Panc1 (cell line): ENCODE measurements around the gene TSSC4. TPM values are rescaled to one million over a fixed set of nuclear protein-coding genes. Genes with fewer than 3 reads are reported as not detected.

Experiments
- ATAC-seq: fragments of 200-7000 bp; cut with Tn5 transposase; 2 replicates; pipeline ENCODE4 v1.9.1; 2020; ENCODE audit warnings: mild to moderate bottlenecking, moderate library complexity
- BruUV-seq: library from RNA; stranded (reverse); fragments of 400-500 nt; replicated peaks from 2 replicates; lab custom pipeline; 2021; lab: Mats Ljungman, UMichigan
- CTCF ChIA-PET: fragments of 300-600 bp; sonication (Branson Sonifier 250); formaldehyde crosslinking; loops from one replicate; lab custom pipeline; 2022; ENCODE audit warnings: antibody characterized with exemption; lab: Charles Lee
- POLR2A ChIA-PET: fragments of 300-600 bp; sonication (Branson Sonifier 250); formaldehyde crosslinking; loops from one replicate; lab custom pipeline; 2022; ENCODE audit warnings: antibody characterized with exemption; lab: Charles Lee
- DNase-seq: peaks from one replicate; pipeline ENCODE4 v3.0.0-alpha.2; 2010; ENCODE audit warnings: low read depth, low spot score
- H3K27ac ChIP-seq: 2 replicates; pipeline ENCODE4 v1.5.1; 2011; ENCODE audit warnings: mild to moderate bottlenecking, low read length, inconsistent platforms
- H3K27me3 ChIP-seq: fragments of 200-500 bp; sonication (Bioruptor generic); 2 replicates; pipeline ENCODE4 v1.6.0; 2014; ENCODE audit warnings: low read length, inconsistent platforms; ENCODE audit not compliant: control insufficient read depth, insufficient read depth
- H3K36me3 ChIP-seq: fragments of 200-500 bp; sonication (Bioruptor generic); 2 replicates; pipeline ENCODE4 v1.5.1; 2014; ENCODE audit warnings: inconsistent platforms, mild to moderate bottlenecking, low read length, moderate library complexity; ENCODE audit not compliant: control insufficient read depth, insufficient read depth
- H3K4me1 ChIP-seq: 2 replicates; pipeline ENCODE4 v1.5.1; 2011; ENCODE audit warnings: inconsistent platforms, mild to moderate bottlenecking, low read length, moderate library complexity; ENCODE audit not compliant: control insufficient read depth, insufficient read depth
- H3K4me3 ChIP-seq, 2 experiments: 2 replicates each; pipeline ENCODE4 v1.5.1; 2011 to 2012; ENCODE audit warnings: low read depth in 2 of 2, low read length in 2 of 2, mild to moderate bottlenecking in 2 of 2, inconsistent platforms in 1 of 2, moderate library complexity in 1 of 2
- H3K9me3 ChIP-seq: fragments of 200-500 bp; sonication (Bioruptor generic); 2 replicates; pipeline ENCODE4 v1.5.1; 2014; ENCODE audit warnings: low read depth, mild to moderate bottlenecking, inconsistent platforms, low read length, moderate library complexity; ENCODE audit not compliant: control insufficient read depth, insufficient read depth
- CTCF ChIP-seq: fragments of 450-650 bp; IDR thresholded peaks from 2 replicates; pipeline ENCODE4 v1.5.1; 2017; ENCODE audit warnings: mild to moderate bottlenecking
- POLR2AphosphoS5 ChIP-seq: IDR thresholded peaks from 2 replicates; pipeline ENCODE4 v1.6.1; 2012; ENCODE audit warnings: mild to moderate bottlenecking, low read depth, low read length, moderate library complexity
- REST ChIP-seq, 2 experiments: IDR thresholded peaks; 2 replicates each; pipeline ENCODE4 v1.6.1; 2011 to 2012; ENCODE audit warnings: low read depth in 2 of 2, control low read depth in 1 of 2, low read length in 1 of 2, mild to moderate bottlenecking in 1 of 2, moderate library complexity in 1 of 2; ENCODE audit not compliant: insufficient read depth in 1 of 2
- SIN3A ChIP-seq: IDR thresholded peaks from 2 replicates; pipeline ENCODE4 v1.6.1; 2012; ENCODE audit warnings: low read depth, mild to moderate bottlenecking, low read length, moderate library complexity, borderline replicate concordance; ENCODE audit not compliant: insufficient read depth
- TCF7L2 ChIP-seq: IDR thresholded peaks from 2 replicates; pipeline ENCODE4 v1.6.1; 2011; ENCODE audit warnings: mild to moderate bottlenecking, low read depth, low read length, inconsistent platforms
- in situ Hi-C: cut with HindIII; loops from 2 replicates; pipeline ENCODE4 v1.10.0; 2016; ENCODE audit warnings: low sequenced_read_pairs, low pct_unique_long_range_greater_than_20kb
- intact Hi-C: fragments of 100-400 bp; cut with micrococcal nuclease; formaldehyde crosslinking; loops from one replicate; pipeline ENCODE4 v1.10.0; 2022; ENCODE audit not compliant: unreplicated experiment
- total RNA-seq: library from RNA; stranded (reverse); gene quantifications from one replicate; pipeline ENCODE4 v1.2.1, GENCODE V29; 2021; ENCODE audit not compliant: unreplicated experiment

TSSC4 gene
- total RNA-seq, 1 experiment from 2014 or later, result 132 TPM

GRCh38 chr11:2402890-2403645 is 2.5 kb downstream of the TSSC4 start:
- in situ Hi-C loops, result no loop called here
- Histone ChIP-seq H3K27ac (no peak overlapping the region), H3K4me1 (peaks cover 20% of the 10 kb centered on the region), H3K4me3 (no peak overlapping the region), H3K36me3 (peaks cover 6% of the 10 kb centered on the region; the same call in 1 of the 2 replicates), H3K27me3 (no peaks in the 10 kb centered on the region), H3K9me3 (no peaks in the 10 kb centered on the region)
- DNase-seq (no peak), ATAC-seq (no peak)
- TF ChIP-seq TCF7L2, result no peak
- TF ChIP-seq SIN3A, result no peak
- TF ChIP-seq CTCF, result no peak
- TF ChIP-seq POLR2AphosphoS5, result no peak
- TF ChIP-seq REST (IDR thresholded peaks at IDR 0.05; ENCODE audit: insufficient read depth in 1 of 2, low read depth in 2 of 2, low read length in 1 of 2), result no peak
- POLR2A ChIA-PET, result no interaction called here
- CTCF ChIA-PET, result interaction anchor here (0.8 kb wide), 1 partner anchor 18 kb away, joined by 3 read pairs; no protein-coding TSS in a partner anchor
- BruUV-seq, result no TSS peak
- intact Hi-C loops, result no loop called here

GRCh38 chr11:2404735-2405196 is 4.2 kb downstream of the TSSC4 start:
- CTCF ChIA-PET, result no interaction called here
- Histone ChIP-seq H3K27me3 (no peaks in the 10 kb centered on the region), H3K27ac (no peak overlapping the region), H3K4me3 (no peak overlapping the region), H3K36me3 (peaks cover 6% of the 10 kb centered on the region; the same call in 1 of the 2 replicates), H3K9me3 (no peaks in the 10 kb centered on the region), H3K4me1 (peaks cover 9% of the 10 kb centered on the region)
- POLR2A ChIA-PET, result no interaction called here
- no peak for DNase-seq
- intact Hi-C loops, result no loop called here
- TF ChIP-seq POLR2AphosphoS5 (no peak), CTCF (no peak), TCF7L2 (no peak), REST (IDR thresholded peaks at IDR 0.05; ENCODE audit: insufficient read depth in 1 of 2, low read depth in 2 of 2, low read length in 1 of 2) (0 out of 4 replicates have a peak, but pooled peaks of 1 of the 2 experiments have one; percentile 12), SIN3A (no peak)
- no TSS peak for BruUV-seq
- no peak for ATAC-seq
- in situ Hi-C loops, result no loop called here
